HepG2 (cell line): ENCODE results near the gene FAM117A. TPM values are rescaled to one million over a fixed set of nuclear protein-coding genes. Genes with fewer than 3 reads are reported as not detected.

Experiments
- AFF4 ChIP-seq: sonication (generic); formaldehyde crosslinking; IDR thresholded peaks from 2 replicates; pipeline ENCODE4 v1.4.0; 2020; ENCODE audit warnings: missing genetic modification reagents
- ARID2 ChIP-seq: sonication (generic); formaldehyde crosslinking; IDR thresholded peaks from 2 replicates; pipeline ENCODE4 v1.8.1; 2022; ENCODE audit warnings: mild to moderate bottlenecking, missing genetic modification reagents, borderline replicate concordance
- ASH2L ChIP-seq: fragments of 300-600, 200-600 bp; sonication (generic); IDR thresholded peaks from 2 replicates; pipeline ENCODE4 v1.7.0; 2017; ENCODE audit warnings: low read depth, mild to moderate bottlenecking, moderate library complexity, mixed read lengths, low read length; ENCODE audit not compliant: insufficient read length
- ATRX ChIP-seq: sonication (generic); formaldehyde crosslinking; IDR thresholded peaks from 2 replicates; pipeline ENCODE4 v1.4.0; 2020; ENCODE audit warnings: missing genetic modification reagents, borderline replicate concordance
- MAFG ChIP-seq: sonication (generic); formaldehyde crosslinking; IDR thresholded peaks from 2 replicates; pipeline ENCODE4 v1.5.1; 2020; ENCODE audit warnings: mild to moderate bottlenecking, missing genetic modification reagents
- NFKBIZ ChIP-seq: IDR thresholded peaks from 2 replicates; pipeline ENCODE4 v1.6.1; 2018; ENCODE audit warnings: missing genetic modification reagents, missing compliant biosample characterization
- SNRNP70 ChIP-seq: fragments of 200-400 bp; formaldehyde crosslinking; IDR thresholded peaks from 2 replicates; pipeline ENCODE4 v1.6.1; 2017; ENCODE audit warnings: mild to moderate bottlenecking, low read depth, low read length, moderate library complexity
- TFAP4 ChIP-seq: sonication (generic); IDR thresholded peaks from 2 replicates; pipeline ENCODE4 v1.6.1; 2016; ENCODE audit warnings: low read depth, borderline replicate concordance
- TRIM24 ChIP-seq: sonication (generic); formaldehyde crosslinking; IDR thresholded peaks from 2 replicates; pipeline ENCODE4 v1.8.0; 2022; ENCODE audit warnings: mild to moderate bottlenecking, missing genetic modification reagents
- WIZ ChIP-seq: sonication (generic); formaldehyde crosslinking; IDR thresholded peaks from 2 replicates; pipeline ENCODE4 v1.5.1; 2020; ENCODE audit warnings: mild to moderate bottlenecking, missing genetic modification reagents
- ZNF230 ChIP-seq: sonication (generic); formaldehyde crosslinking; IDR thresholded peaks from 2 replicates; pipeline ENCODE4 v1.4.0; 2020; ENCODE audit warnings: mild to moderate bottlenecking, missing genetic modification reagents
- ZNF770 ChIP-seq: sonication (generic); formaldehyde crosslinking; IDR thresholded peaks from 2 replicates; pipeline ENCODE4 v1.5.0; 2020; ENCODE audit warnings: mild to moderate bottlenecking, missing genetic modification reagents
- ZNF782 ChIP-seq: sonication (generic); formaldehyde crosslinking; IDR thresholded peaks from 2 replicates; pipeline ENCODE4 v1.4.0; 2020; ENCODE audit warnings: missing genetic modification reagents, mild to moderate bottlenecking, borderline replicate concordance
- polyA plus RNA-seq, 8 experiments: library from polyadenylated mRNA; depleted of rRNA in 3 of 8; stranded (reverse) in 7 of 8; unstranded in 1 of 8; fragments of >200 nt; fragmentation: Illumina TruSeq in 4 of 8; extraction: Trizol in 4 of 8; gene quantifications; 2 replicates each; pipeline versions ENCODE4 v1.2.1 to v1.2.3, GENCODE V29; 2011 to 2016; ENCODE audit warnings: low read depth in 4 of 8, missing spikeins in 1 of 8, mixed read lengths in 1 of 8; ENCODE audit not compliant: insufficient read depth in 1 of 8
- total RNA-seq, 5 experiments: library from RNA; depleted of rRNA; stranded (reverse); fragments of >200 nt; fragmentation: Illumina TruSeq; extraction: Trizol; gene quantifications; 2 replicates each; pipeline ENCODE4 v1.2.3, GENCODE V29; 2016; ENCODE audit warnings: low read depth in 1 of 5
- TF ChIP-seq, protein P1 (sequence below): sonication (generic); formaldehyde crosslinking; IDR thresholded peaks from 2 replicates; pipeline ENCODE4 v1.5.0; 2020; ENCODE audit warnings: mild to moderate bottlenecking, missing genetic modification reagents, borderline replicate concordance
- TF ChIP-seq, protein P2 (sequence below): sonication (generic); formaldehyde crosslinking; IDR thresholded peaks from 2 replicates; pipeline ENCODE4 v1.5.0; 2020; ENCODE audit warnings: missing genetic modification reagents

Gene FAM117A
- total and polyA plus RNA-seq, 2 of the 13 experiments (the other 11 are each of a cell fraction or from before 2014, with no cell fraction given) = 12.1 to 19.8 TPM

DNA sequence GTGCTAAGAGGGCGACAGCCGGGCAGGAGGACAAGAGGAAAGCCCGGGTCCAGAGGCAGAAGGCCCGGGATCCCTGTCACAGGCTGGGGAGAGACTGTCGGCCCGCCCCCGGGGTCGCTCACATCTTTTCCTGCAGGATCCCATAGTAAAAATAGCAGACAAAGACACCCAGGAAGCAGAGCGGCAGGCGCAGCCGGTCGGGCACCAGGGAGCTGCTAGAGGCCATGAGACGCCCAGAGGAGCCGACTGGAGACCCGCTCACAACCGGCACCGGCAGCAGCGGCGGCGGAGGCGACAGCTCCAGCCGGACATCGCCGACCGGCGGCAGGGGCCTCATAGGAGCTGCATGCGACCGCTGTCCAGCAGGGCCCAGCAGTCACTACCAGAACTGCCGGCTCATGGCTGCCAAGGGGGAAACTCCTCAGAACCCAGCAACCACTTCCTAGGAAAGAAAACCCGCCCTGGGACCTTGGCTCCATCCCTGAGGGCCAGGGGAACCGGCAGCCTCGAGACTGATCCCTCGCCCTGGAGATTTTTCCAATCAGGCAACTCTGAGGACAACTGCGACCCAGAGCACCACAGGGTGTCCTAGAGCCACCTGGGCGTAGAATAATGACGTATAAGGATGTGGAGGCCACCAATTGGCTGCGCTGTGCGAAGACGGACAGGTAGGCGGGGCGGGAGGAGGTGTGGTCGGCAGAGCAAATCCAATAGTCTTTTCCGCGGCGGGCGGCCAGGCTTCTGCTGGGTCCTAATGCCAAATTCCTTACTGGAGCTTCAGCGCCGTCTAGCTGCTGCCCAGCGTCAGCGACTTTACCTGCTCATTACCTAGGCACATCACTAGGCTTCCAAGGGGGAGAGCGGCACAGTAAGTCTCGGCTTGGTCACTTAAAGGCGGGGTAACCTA is 56.1 kb downstream of the FAM117A start, which contains the start of gene SLC35B1 (continued):
- TF ChIP-seq, protein P1, sequence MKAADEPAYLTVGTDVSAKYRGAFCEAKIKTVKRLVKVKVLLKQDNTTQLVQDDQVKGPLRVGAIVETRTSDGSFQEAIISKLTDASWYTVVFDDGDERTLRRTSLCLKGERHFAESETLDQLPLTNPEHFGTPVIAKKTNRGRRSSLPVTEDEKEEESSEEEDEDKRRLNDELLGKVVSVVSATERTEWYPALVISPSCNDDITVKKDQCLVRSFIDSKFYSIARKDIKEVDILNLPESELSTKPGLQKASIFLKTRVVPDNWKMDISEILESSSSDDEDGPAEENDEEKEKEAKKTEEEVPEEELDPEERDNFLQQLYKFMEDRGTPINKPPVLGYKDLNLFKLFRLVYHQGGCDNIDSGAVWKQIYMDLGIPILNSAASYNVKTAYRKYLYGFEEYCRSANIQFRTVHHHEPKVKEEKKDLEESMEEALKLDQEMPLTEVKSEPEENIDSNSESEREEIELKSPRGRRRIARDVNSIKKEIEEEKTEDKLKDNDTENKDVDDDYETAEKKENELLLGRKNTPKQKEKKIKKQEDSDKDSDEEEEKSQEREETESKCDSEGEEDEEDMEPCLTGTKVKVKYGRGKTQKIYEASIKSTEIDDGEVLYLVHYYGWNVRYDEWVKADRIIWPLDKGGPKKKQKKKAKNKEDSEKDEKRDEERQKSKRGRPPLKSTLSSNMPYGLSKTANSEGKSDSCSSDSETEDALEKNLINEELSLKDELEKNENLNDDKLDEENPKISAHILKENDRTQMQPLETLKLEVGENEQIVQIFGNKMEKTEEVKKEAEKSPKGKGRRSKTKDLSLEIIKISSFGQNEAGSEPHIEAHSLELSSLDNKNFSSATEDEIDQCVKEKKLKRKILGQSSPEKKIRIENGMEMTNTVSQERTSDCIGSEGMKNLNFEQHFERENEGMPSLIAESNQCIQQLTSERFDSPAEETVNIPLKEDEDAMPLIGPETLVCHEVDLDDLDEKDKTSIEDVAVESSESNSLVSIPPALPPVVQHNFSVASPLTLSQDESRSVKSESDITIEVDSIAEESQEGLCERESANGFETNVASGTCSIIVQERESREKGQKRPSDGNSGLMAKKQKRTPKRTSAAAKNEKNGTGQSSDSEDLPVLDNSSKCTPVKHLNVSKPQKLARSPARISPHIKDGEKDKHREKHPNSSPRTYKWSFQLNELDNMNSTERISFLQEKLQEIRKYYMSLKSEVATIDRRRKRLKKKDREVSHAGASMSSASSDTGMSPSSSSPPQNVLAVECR (CRISPR knock-in tag) = peak; percentile 92
- peak; percentile 88; the same call in 1 of the 2 replicates for TF ChIP-seq WIZ
- peak; percentile 23; the same call in 1 of the 2 replicates for TF ChIP-seq ZNF782 (CRISPR knock-in tag)
- TF ChIP-seq SNRNP70 = no peak
- TF ChIP-seq ARID2 (CRISPR knock-in tag) = no peak
- no peak for TF ChIP-seq TRIM24 (CRISPR knock-in tag)
- TF ChIP-seq ASH2L = peak; percentile 98
- TF ChIP-seq, protein P2, sequence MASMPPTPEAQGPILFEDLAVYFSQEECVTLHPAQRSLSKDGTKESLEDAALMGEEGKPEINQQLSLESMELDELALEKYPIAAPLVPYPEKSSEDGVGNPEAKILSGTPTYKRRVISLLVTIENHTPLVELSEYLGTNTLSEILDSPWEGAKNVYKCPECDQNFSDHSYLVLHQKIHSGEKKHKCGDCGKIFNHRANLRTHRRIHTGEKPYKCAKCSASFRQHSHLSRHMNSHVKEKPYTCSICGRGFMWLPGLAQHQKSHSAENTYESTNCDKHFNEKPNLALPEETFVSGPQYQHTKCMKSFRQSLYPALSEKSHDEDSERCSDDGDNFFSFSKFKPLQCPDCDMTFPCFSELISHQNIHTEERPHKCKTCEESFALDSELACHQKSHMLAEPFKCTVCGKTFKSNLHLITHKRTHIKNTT (CRISPR knock-in tag) = no peak
- TF ChIP-seq AFF4 = no peak; the same call in 1 of the 2 replicates
- TF ChIP-seq TFAP4 = no peak; the same call in 1 of the 2 replicates
- peak; percentile 44; the same call in 1 of the 2 replicates for TF ChIP-seq ZNF770 (CRISPR knock-in tag)
- no peak for TF ChIP-seq NFKBIZ (CRISPR knock-in tag)
- no peak for TF ChIP-seq MAFG (CRISPR knock-in tag)
- TF ChIP-seq ATRX (CRISPR knock-in tag) = no peak
- TF ChIP-seq ZNF230 (CRISPR knock-in tag) = no peak; the same call in 1 of the 2 replicates
